A673 (cell line): ENCODE measurements around the gene SIK3.
A peak's percentile ranks its signal among the peaks of the same experiment; 100 is the strongest.

Experiments
- CTCF ChIP-seq: fragments of 300-800, 200-600 bp; sonication (generic); conservative IDR thresholded peaks from 2 replicates; pipeline ENCODE4 v1.5.1; 2017; ENCODE audit warnings: low read depth, mild to moderate bottlenecking, antibody characterized with exemption, low read length, moderate library complexity, mixed read lengths
- EZH2 ChIP-seq: fragments of 200-600 bp; sonication (generic); IDR thresholded peaks from 2 replicates; pipeline ENCODE4 v1.6.1; 2017; ENCODE audit warnings: borderline replicate concordance, low read depth, mild to moderate bottlenecking, mixed read lengths, antibody characterized with exemption, low read length; ENCODE audit not compliant: poor library complexity, severe bottlenecking

GRCh38 chr11:116895048-116895757 is 203.0 kb downstream of the SIK3 start:
- TF ChIP-seq CTCF (peak; percentile 40; the same call in 1 of the 2 replicates), EZH2 (no peak)
